Esophagus squamous epithelium (tissue), 5 donors: ENCODE results near the gene PPP1R12C. TPM values are rescaled to one million over a fixed set of nuclear protein-coding genes. Genes with fewer than 3 reads are reported as not detected.

Source experiments
- DNase-seq: peaks from one replicate; lab custom pipeline; 2025; lab: John Stamatoyannopoulos, UW
- H3K27ac ChIP-seq, 4 donors: fragments of 200-600 bp; sonication (generic); one replicate each; pipeline ENCODE4 v1.5.1; 2016 to 2019; ENCODE audit warnings: mild to moderate bottlenecking in 1 of 4
- H3K27me3 ChIP-seq, 4 donors: fragments of 200-600 bp; sonication (generic); 1 replicate in 3 of 4; 2 replicates in 1 of 4; pipeline versions ENCODE4 v1.5.1 to v1.6.0; 2017 to 2021; ENCODE audit warnings: antibody characterized with exemption in 1 of 4
- H3K36me3 ChIP-seq, 3 donors: fragments of 200-600 bp; sonication (generic); one replicate each; pipeline ENCODE4 v1.5.1; 2016 to 2019
- H3K4me1 ChIP-seq, 3 donors: fragments of 200-600 bp; sonication (generic); one replicate each; pipeline ENCODE4 v1.5.1; 2017 to 2019
- H3K4me3 ChIP-seq, 4 donors: fragments of 200-600 bp; sonication (generic); 1 replicate in 3 of 4; 2 replicates in 1 of 4; pipeline ENCODE4 v1.5.1; 2016 to 2019; ENCODE audit warnings: mild to moderate bottlenecking in 2 of 4, moderate library complexity in 1 of 4
- H3K9me3 ChIP-seq, 3 donors: fragments of 200-600 bp; sonication (generic); one replicate each; pipeline ENCODE4 v1.5.1; 2016 to 2019
- POLR2A ChIP-seq, 4 donors: fragments of 450-650 bp; IDR thresholded peaks; one replicate each; pipeline ENCODE4 v1.6.1; 2017; ENCODE audit warnings: antibody characterized with exemption in 4 of 4, mild to moderate bottlenecking in 4 of 4, moderate library complexity in 3 of 4
- WGBS, 2 donors: methylation state at CpG; one replicate each; pipeline ENCODE4 v1.1.5; 2018; 5-methylcytosine and 5-hydroxymethylcytosine counted together
- intact Hi-C: fragments of 100-400 bp; cut with DNase I; formaldehyde crosslinking; loops from one replicate; pipeline ENCODE4 v1.15.0; 2022
- total RNA-seq, 4 donors: library from RNA; depleted of rRNA; stranded (reverse); fragments of >200 nt; gene quantifications; one replicate each; pipeline ENCODE4 v1.1.0, GENCODE V29; 2016
- TF ChIP-seq, protein P1 (sequence below), 6 experiments: fragments of 450-650 bp in 4 of 6; fragments of 200-600 bp in 2 of 6; sonication (generic) in 2 of 6; IDR thresholded peaks; one replicate each; pipeline ENCODE4 v1.5.1; 2016 to 2019; ENCODE audit warnings: antibody characterized with exemption in 6 of 6, mild to moderate bottlenecking in 4 of 6, moderate library complexity in 4 of 6
- donor health status: DM: yes; HTN: yes; CAD: no.

PPP1R12C gene
- total RNA-seq, 4 donors from 2014 or later: 35.1 to 89.1 (median 43.7) TPM

DNA sequence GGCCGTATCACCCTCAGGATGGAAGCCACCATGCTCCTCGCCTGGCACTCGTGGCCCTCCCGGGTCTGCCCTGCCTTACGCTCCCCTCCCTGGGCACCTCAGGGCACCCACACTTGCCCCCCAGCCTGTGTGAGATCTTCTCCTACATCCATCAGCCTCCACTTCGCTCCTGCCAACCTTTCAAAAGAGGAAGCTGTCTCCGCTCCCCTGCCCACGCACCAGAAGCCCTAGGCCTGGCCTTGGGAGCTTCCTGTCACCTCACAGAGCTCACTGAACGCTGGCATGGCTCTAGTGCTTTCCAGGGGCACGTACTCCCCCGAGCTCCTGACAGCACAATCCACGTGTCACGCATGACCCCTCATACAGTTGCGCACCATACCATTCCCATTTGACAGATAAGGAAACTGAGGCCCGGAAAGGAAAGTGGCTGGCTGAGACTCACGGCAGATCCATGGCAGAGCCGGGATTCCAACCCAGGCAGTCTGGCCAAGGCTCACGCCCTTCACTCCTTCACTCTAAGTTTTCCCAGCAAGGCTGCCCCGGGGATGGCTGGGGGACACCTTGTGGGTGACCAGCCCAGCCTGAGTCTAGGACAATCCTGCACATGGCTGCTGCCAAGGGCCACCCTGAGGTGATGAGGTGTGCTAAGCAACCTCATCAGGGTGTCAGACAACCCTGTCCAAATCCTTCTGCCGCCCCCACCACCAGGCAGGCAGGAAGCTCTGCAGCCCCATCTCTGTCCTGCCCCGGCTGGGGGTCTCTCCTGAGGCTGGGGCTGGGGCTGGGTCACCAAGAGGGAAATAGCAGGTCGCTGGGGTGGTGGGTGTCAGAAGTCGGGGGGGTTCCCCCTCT, 19.3 kb downstream of the PPP1R12C start:
- TF ChIP-seq, protein P1, sequence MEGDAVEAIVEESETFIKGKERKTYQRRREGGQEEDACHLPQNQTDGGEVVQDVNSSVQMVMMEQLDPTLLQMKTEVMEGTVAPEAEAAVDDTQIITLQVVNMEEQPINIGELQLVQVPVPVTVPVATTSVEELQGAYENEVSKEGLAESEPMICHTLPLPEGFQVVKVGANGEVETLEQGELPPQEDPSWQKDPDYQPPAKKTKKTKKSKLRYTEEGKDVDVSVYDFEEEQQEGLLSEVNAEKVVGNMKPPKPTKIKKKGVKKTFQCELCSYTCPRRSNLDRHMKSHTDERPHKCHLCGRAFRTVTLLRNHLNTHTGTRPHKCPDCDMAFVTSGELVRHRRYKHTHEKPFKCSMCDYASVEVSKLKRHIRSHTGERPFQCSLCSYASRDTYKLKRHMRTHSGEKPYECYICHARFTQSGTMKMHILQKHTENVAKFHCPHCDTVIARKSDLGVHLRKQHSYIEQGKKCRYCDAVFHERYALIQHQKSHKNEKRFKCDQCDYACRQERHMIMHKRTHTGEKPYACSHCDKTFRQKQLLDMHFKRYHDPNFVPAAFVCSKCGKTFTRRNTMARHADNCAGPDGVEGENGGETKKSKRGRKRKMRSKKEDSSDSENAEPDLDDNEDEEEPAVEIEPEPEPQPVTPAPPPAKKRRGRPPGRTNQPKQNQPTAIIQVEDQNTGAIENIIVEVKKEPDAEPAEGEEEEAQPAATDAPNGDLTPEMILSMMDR (IDR thresholded peaks at IDR 0.05): no peak
- TF ChIP-seq POLR2A (IDR thresholded peaks at IDR 0.05): no peak
- 85 to 88% methylated on average over 11 of the region's 23 CpGs for WGBS, 2 donors
- Histone ChIP-seq H3K36me3 (peaks cover 12 to 88% (median 27%) of the 10 kb centered on the region in 3 donors), H3K27me3 (no peaks in the 10 kb centered on the region), H3K9me3 (peaks cover 0 to under 1% (median 0%) of the 10 kb centered on the region in 3 donors), H3K27ac (no peak overlapping the region), H3K4me3 (no peak overlapping the region), H3K4me1 (peaks cover 0 to 28% (median 3%) of the 10 kb centered on the region in 3 donors)
- intact Hi-C loops: no loop called here
- DNase-seq: no peak

DNA sequence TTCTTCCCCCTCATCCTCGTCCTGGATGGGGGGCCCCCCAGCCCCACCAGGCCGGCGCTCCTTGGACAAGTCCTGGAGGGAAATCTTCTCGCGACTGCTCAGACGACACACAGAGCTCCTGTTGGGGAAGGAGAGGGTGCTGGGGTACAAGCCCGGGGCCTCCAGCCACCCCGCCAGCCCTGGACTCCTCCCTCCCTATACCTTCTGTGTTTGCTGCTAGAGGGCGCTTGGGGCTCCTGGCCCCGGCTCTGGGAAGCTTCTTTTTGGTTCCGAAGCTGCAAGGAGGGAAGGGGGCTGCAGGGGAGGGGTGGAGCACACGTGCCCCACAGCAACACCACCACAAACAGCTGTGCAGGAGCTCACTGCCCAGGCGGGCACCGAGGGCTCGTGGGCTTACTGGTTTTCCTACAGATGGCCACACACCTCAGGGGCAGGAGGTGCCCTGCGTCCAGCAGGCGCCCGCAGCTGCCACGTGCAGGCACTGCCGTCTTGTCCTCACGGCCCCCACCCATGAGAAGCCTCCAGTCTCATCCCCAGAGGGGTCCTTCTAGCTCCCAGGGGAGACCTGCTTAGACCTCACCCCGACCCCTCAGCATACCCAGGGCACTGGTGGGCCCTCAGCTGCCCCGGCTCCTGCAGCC, 21.3 kb downstream of the PPP1R12C start:
- intact Hi-C loops: no loop called here
- Histone ChIP-seq H3K36me3 (peaks cover 24 to 88% (median 28%) of the 10 kb centered on the region in 3 donors), H3K27ac (no peak overlapping the region), H3K27me3 (no peaks in the 10 kb centered on the region), H3K4me1 (peaks cover 0 to 27% (median 3%) of the 10 kb centered on the region in 3 donors), H3K4me3 (no peak overlapping the region), H3K9me3 (no peaks in the 10 kb centered on the region)
- 81 to 90% methylated on average over 2 to 13 of the region's 23 CpGs for WGBS, 2 donors
- no peak for DNase-seq
- TF ChIP-seq, protein P1 (IDR thresholded peaks at IDR 0.05): no peak
- no peak for TF ChIP-seq POLR2A (IDR thresholded peaks at IDR 0.05)

GRCh38 chr19:55095260-55096060, 22.0 kb downstream of the PPP1R12C start:
- Histone ChIP-seq H3K4me3 (no peak overlapping the region), H3K9me3 (no peaks in the 10 kb centered on the region), H3K36me3 (peaks cover 24 to 88% (median 28%) of the 10 kb centered on the region in 3 donors), H3K27ac (no peak overlapping the region), H3K27me3 (no peaks in the 10 kb centered on the region), H3K4me1 (peaks cover 0 to 20% (median 3%) of the 10 kb centered on the region in 3 donors)
- TF ChIP-seq, protein P1 (IDR thresholded peaks at IDR 0.05): no peak
- no peak for TF ChIP-seq POLR2A (IDR thresholded peaks at IDR 0.05)
- DNase-seq: no peak
- intact Hi-C loops: no loop called here
- WGBS, 2 donors: 87 to 89% methylated on average over 6 to 8 of the region's 23 CpGs

GRCh38 chr19:55094456-55095259, 22.8 kb downstream of the PPP1R12C start:
- Histone ChIP-seq H3K27me3 (no peaks in the 10 kb centered on the region), H3K9me3 (no peaks in the 10 kb centered on the region), H3K4me3 (no peak overlapping the region), H3K36me3 (peaks cover 24 to 86% (median 28%) of the 10 kb centered on the region in 3 donors), H3K27ac (no peak overlapping the region), H3K4me1 (peaks cover 0 to 12% (median 3%) of the 10 kb centered on the region in 3 donors)
- TF ChIP-seq POLR2A (IDR thresholded peaks at IDR 0.05): no peak
- TF ChIP-seq, protein P1 (IDR thresholded peaks at IDR 0.05): no peak
- no peak for DNase-seq
- WGBS, 2 donors: 89 to 90% methylated on average over 11 to 14 of the region's 32 CpGs
- intact Hi-C loops: no loop called here
